ENCODE results near the gene CYP4F2.

GRCh38 chr19:15894359-15894758 is 3.5 kb downstream of the CYP4F2 start:
- TF ChIP-seq CTCF (IDR thresholded peaks at IDR 0.05; ENCODE audit: low read depth, low read length, missing input control) = no peak
- no peak for TF ChIP-seq ATF3 (IDR thresholded peaks at IDR 0.05)
- TF ChIP-seq SP1 (IDR thresholded peaks at IDR 0.05) = no peak
- no peak for TF ChIP-seq HNF4G (IDR thresholded peaks at IDR 0.05)
- TF ChIP-seq RXRA (IDR thresholded peaks at IDR 0.05) = no peak
- TF ChIP-seq FOXA1 (IDR thresholded peaks at IDR 0.05) = no peak
- TF ChIP-seq YY1 (IDR thresholded peaks at IDR 0.05) = no peak
- TF ChIP-seq JUND (IDR thresholded peaks at IDR 0.05) = no peak
- no peak for TF ChIP-seq REST (IDR thresholded peaks at IDR 0.05)

Data from liver (tissue), 3 donors.